22Rv1 (cell line): Measurements from ENCODE around the gene HOXA3.

Experiments used
- CTCF ChIP-seq: fragments of 450-650 bp; IDR thresholded peaks from 2 replicates; pipeline ENCODE4 v1.5.1; 2017; ENCODE audit warnings: mild to moderate bottlenecking
- ZFX ChIP-seq: fragments of 450-650 bp; IDR thresholded peaks from 2 replicates; pipeline ENCODE4 v1.6.1; 2017; ENCODE audit warnings: antibody characterized with exemption, borderline replicate concordance

GRCh38 chr7:27073076-27073475 is 79.3 kb downstream of the HOXA3 start:
- TF ChIP-seq CTCF (no peak), ZFX (no peak)
